PC-3 (cell line): Measurements from ENCODE around the gene KSR1.

Source experiments
- EZH2 ChIP-seq: fragments of 300-600 bp; sonication (generic); IDR thresholded peaks from one replicate; pipeline ENCODE4 v1.6.1; 2017; ENCODE audit warnings: antibody characterized with exemption, mild to moderate bottlenecking, low read length; ENCODE audit not compliant: unreplicated experiment
- EZH2phosphoT487 ChIP-seq: fragments of 300-600 bp; sonication (generic); IDR thresholded peaks from 2 replicates; pipeline ENCODE4 v1.6.1; 2018; ENCODE audit warnings: mild to moderate bottlenecking, antibody characterized with exemption, low read length, borderline replicate concordance
- TF ChIP-seq, protein P1 (sequence below): fragments of 300-600 bp; sonication (generic); conservative IDR thresholded peaks from 2 replicates; pipeline ENCODE4 v1.5.1; 2017; ENCODE audit warnings: antibody characterized with exemption, low read depth, mild to moderate bottlenecking, low read length

DNA sequence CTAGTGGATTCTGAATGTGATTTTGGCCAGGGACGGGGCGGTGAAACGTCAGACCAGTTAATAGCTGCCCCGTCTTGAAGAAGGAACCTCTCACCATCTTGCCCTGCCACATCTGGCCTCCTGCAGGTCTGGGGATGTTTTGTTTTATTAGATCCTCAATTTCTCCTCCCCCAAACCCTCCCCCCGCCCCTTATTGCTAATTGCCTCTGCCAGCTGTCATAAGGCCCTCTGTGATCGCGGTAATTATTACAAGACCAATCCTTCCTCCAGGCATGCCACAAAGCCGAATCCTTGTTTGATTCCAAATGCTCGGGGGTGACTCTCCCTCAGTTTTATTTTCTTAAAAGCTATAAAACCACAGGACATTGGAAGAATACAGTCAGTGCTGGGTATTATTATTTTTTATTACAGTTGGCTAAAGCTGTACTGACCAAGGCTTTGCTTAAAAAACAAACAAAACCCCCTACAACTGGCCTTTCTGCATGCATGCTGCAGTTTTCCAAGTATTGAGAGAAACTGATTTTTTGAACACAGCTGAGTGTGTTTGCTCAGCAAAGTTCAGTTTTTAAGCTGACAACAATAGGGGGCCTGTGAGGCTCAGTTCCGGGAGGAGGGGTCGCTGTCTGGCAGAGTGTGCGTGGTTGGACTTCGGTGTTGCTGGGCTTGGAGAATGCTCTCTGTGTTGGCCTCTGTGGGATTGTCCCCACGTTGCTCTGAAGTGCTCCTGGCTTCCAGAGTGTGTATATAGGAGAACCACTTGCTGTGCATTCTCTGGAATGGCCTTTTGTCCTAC, 1.7 kb downstream of the KSR1 start:
- TF ChIP-seq, protein P1, sequence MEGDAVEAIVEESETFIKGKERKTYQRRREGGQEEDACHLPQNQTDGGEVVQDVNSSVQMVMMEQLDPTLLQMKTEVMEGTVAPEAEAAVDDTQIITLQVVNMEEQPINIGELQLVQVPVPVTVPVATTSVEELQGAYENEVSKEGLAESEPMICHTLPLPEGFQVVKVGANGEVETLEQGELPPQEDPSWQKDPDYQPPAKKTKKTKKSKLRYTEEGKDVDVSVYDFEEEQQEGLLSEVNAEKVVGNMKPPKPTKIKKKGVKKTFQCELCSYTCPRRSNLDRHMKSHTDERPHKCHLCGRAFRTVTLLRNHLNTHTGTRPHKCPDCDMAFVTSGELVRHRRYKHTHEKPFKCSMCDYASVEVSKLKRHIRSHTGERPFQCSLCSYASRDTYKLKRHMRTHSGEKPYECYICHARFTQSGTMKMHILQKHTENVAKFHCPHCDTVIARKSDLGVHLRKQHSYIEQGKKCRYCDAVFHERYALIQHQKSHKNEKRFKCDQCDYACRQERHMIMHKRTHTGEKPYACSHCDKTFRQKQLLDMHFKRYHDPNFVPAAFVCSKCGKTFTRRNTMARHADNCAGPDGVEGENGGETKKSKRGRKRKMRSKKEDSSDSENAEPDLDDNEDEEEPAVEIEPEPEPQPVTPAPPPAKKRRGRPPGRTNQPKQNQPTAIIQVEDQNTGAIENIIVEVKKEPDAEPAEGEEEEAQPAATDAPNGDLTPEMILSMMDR: no peak
- no peak for TF ChIP-seq EZH2phosphoT487
- TF ChIP-seq EZH2: no peak
